Central memory CD8-positive, alpha-beta T cell (primary cell): Measurements from ENCODE around the gene ATP6V0A1.
"Not testable (repeated sequence)": the region's sequence is repeated elsewhere in the genome, so short reads cannot be mapped to it uniquely, and the experiment has no call there.

Source experiments
- ATAC-seq: fragments of 150-1000 bp; cut with Tn5 transposase; replicated peaks from 2 replicates; pipeline ENCODE4 v1.10.0; 2022; ENCODE audit warnings: mild to moderate bottlenecking, moderate FRiP score, moderate number of reproducible peaks; ENCODE audit not compliant: poor library complexity, severe bottlenecking; ENCODE audit errors: extremely low read depth
- DNase-seq, 2 donors: peaks; one replicate each; pipeline ENCODE4 v3.0.0; 2021; ENCODE audit warnings: low spot score in 2 of 2
- H3K27ac Mint-ChIP-seq: one replicate; pipeline ENCODE4 v1.8.0; 2022; ENCODE audit warnings: low read depth, mild to moderate bottlenecking, moderate library complexity, mixed read lengths
- H3K27me3 Mint-ChIP-seq: one replicate; pipeline ENCODE4 v1.8.0; 2022; ENCODE audit warnings: mixed read lengths
- H3K36me3 Mint-ChIP-seq: one replicate; pipeline ENCODE4 v1.8.0; 2022; ENCODE audit warnings: mild to moderate bottlenecking, moderate library complexity, mixed read lengths; ENCODE audit not compliant: insufficient read depth
- H3K4me1 Mint-ChIP-seq: one replicate; pipeline ENCODE4 v1.8.0; 2022; ENCODE audit warnings: mixed read lengths
- H3K4me3 Mint-ChIP-seq: one replicate; pipeline ENCODE4 v1.8.0; 2022; ENCODE audit warnings: mild to moderate bottlenecking, moderate library complexity, mixed read lengths
- H3K9me3 Mint-ChIP-seq: one replicate; pipeline ENCODE4 v1.8.0; 2022; ENCODE audit warnings: mixed read lengths

ATP6V0A1 gene

GRCh38 chr17:42535155-42536047 lies 76.7 kb downstream of the ATP6V0A1 start:
- DNase-seq (no peak), ATAC-seq (peak; percentile 17)
- Mint-ChIP-seq H3K9me3 (no peaks in the 10 kb centered on the region), H3K36me3 (peaks cover 8% of the 10 kb centered on the region), H3K4me1 (peaks cover 44% of the 10 kb centered on the region), H3K4me3 (peak overlapping the region; percentile 70), H3K27me3 (no peaks in the 10 kb centered on the region), H3K27ac (no peak overlapping the region)

- peaks cover 44% of the 10 kb centered on the region for H3K4me1 Mint-ChIP-seq
- peaks cover 5% of the 10 kb centered on the region for H3K36me3 Mint-ChIP-seq
- ATAC-seq = peak; percentile 66
- peak within 1 kb of the TSS; percentile 70 for H3K4me3 Mint-ChIP-seq
- no peaks in the 10 kb centered on the region for H3K9me3 Mint-ChIP-seq
- no peaks in the 10 kb centered on the region for H3K27me3 Mint-ChIP-seq
- DNase-seq = peak; percentile 44 to 58
- no peak within 1 kb of the TSS for H3K27ac Mint-ChIP-seq
These were observed 77.3 kb downstream of the ATP6V0A1 start, which contains the start of gene NAGLU for GRCh38 chr17:42536048-42536371. NAGLU (plus strand) TSS chr17:42536241; CDS start chr17:42536273, 32 bp downstream.

GRCh38 chr17:42536372-42537155 lies 77.9 kb downstream of the ATP6V0A1 start:
- ATAC-seq (peak; percentile 49), DNase-seq (peak; percentile 32 to 40)
- peaks cover 44% of the 10 kb centered on the region for H3K4me1 Mint-ChIP-seq
- H3K27ac Mint-ChIP-seq = no peak overlapping the region
- peak overlapping the region; percentile 70 for H3K4me3 Mint-ChIP-seq
- H3K9me3 Mint-ChIP-seq = no peaks in the 10 kb centered on the region
- H3K36me3 Mint-ChIP-seq = peaks cover 4% of the 10 kb centered on the region
- no peaks in the 10 kb centered on the region for H3K27me3 Mint-ChIP-seq

GRCh38 chr17:42537156-42537805 lies 78.6 kb downstream of the ATP6V0A1 start:
- Mint-ChIP-seq H3K4me3 (peak overlapping the region; percentile 70), H3K9me3 (no peaks in the 10 kb centered on the region), H3K27me3 (no peaks in the 10 kb centered on the region), H3K36me3 (peaks cover 2% of the 10 kb centered on the region), H3K27ac (no peak overlapping the region), H3K4me1 (peaks cover 41% of the 10 kb centered on the region)
- no peak for DNase-seq
- ATAC-seq = no peak

- ATAC-seq (no peak), DNase-seq (no peak)
- Mint-ChIP-seq H3K27me3 (no peaks in the 10 kb centered on the region), H3K36me3 (peaks cover 2% of the 10 kb centered on the region), H3K27ac (no peak overlapping the region), H3K4me1 (peaks cover 41% of the 10 kb centered on the region), H3K4me3 (peak overlapping the region; percentile 70), H3K9me3 (no peaks in the 10 kb centered on the region)
These were observed 79.3 kb downstream of the ATP6V0A1 start for GRCh38 chr17:42537826-42538451.

- DNase-seq (no peak), ATAC-seq (no peak)
- H3K4me1 Mint-ChIP-seq = peaks cover 40% of the 10 kb centered on the region
- H3K27me3 Mint-ChIP-seq = no peaks in the 10 kb centered on the region
- no peak overlapping the region for H3K4me3 Mint-ChIP-seq
- H3K9me3 Mint-ChIP-seq = no peaks in the 10 kb centered on the region
- H3K27ac Mint-ChIP-seq = no peak overlapping the region
- H3K36me3 Mint-ChIP-seq = peaks cover 3% of the 10 kb centered on the region
These were observed 79.8 kb downstream of the ATP6V0A1 start for GRCh38 chr17:42538482-42538881.

- not testable (repeated sequence) for H3K36me3 Mint-ChIP-seq, H3K9me3 Mint-ChIP-seq, DNase-seq, H3K27me3 Mint-ChIP-seq, ATAC-seq
- H3K27ac Mint-ChIP-seq = peak overlapping the region; percentile 4
- H3K4me3 Mint-ChIP-seq = peak overlapping the region; percentile 41
- H3K4me1 Mint-ChIP-seq = peaks cover 34% of the 10 kb centered on the region
These were observed 81.9 kb downstream of the ATP6V0A1 start for GRCh38 chr17:42540558-42540957.

- H3K4me3 Mint-ChIP-seq = peak overlapping the region; percentile 41
- peaks cover 30% of the 10 kb centered on the region for H3K4me1 Mint-ChIP-seq
- H3K27me3 Mint-ChIP-seq = no peaks in the 10 kb centered on the region
- DNase-seq (no peak), ATAC-seq (no peak)
- H3K9me3 Mint-ChIP-seq = no peaks in the 10 kb centered on the region
- H3K36me3 Mint-ChIP-seq = peaks cover 7% of the 10 kb centered on the region
- H3K27ac Mint-ChIP-seq = peak overlapping the region; percentile 4
These were observed 82.6 kb downstream of the ATP6V0A1 start for GRCh38 chr17:42541041-42541833.

- Mint-ChIP-seq H3K9me3 (no peaks in the 10 kb centered on the region), H3K4me3 (no peak overlapping the region)
These were observed 84.8 kb downstream of the ATP6V0A1 start for GRCh38 chr17:42543190-42544079.

GRCh38 chr17:42544874-42545283 lies 86.2 kb downstream of the ATP6V0A1 start:
- Mint-ChIP-seq H3K36me3 (peaks cover 5% of the 10 kb centered on the region), H3K9me3 (no peaks in the 10 kb centered on the region)
- no peak for ATAC-seq

More at GRCh38 chr17:42543190-42544079, 84.8 kb downstream of the ATP6V0A1 start:
- Mint-ChIP-seq H3K4me1 (peaks cover 12% of the 10 kb centered on the region), H3K36me3 (peaks cover 7% of the 10 kb centered on the region), H3K27me3 (no peaks in the 10 kb centered on the region), H3K27ac (no peak overlapping the region)
- ATAC-seq = no peak
- DNase-seq = no peak

More at GRCh38 chr17:42544874-42545283, 86.2 kb downstream of the ATP6V0A1 start:
- Mint-ChIP-seq H3K4me1 (peaks cover 21% of the 10 kb centered on the region), H3K4me3 (no peak overlapping the region), H3K27me3 (no peaks in the 10 kb centered on the region), H3K27ac (no peak overlapping the region)
- no peak for DNase-seq
